Right atrium auricular region (tissue), 2 donors: Measurements from ENCODE around the gene DENND1B. TPM values are rescaled to one million over a fixed set of nuclear protein-coding genes. Genes with fewer than 3 reads are reported as not detected.

Experiments used
- DNase-seq: peaks from one replicate; pipeline ENCODE4 v3.0.0-alpha.2; 2019; ENCODE audit warnings: low spot score
- H3K27ac ChIP-seq, 2 donors: fragments of 200-600 bp; sonication (generic); 1 replicate in 1 of 2; 2 replicates in 1 of 2; pipeline ENCODE4 v1.5.1; 2016 to 2019
- H3K27me3 ChIP-seq, 2 donors: fragments of 200-600 bp; sonication (generic); one replicate each; pipeline versions ENCODE4 v1.5.1 to v1.6.0; 2017 to 2019
- H3K36me3 ChIP-seq: fragments of 200-600 bp; sonication (generic); one replicate; pipeline ENCODE4 v1.5.1; 2016
- H3K4me1 ChIP-seq, 2 donors: fragments of 200-600 bp; sonication (generic); one replicate each; pipeline versions ENCODE4 v1.5.1 to v1.6.0; 2017 to 2019
- H3K4me3 ChIP-seq, 2 donors: fragments of 200-600 bp; sonication (generic); 1 replicate in 1 of 2; 2 replicates in 1 of 2; pipeline ENCODE4 v1.5.1; 2017 to 2019; ENCODE audit warnings: mild to moderate bottlenecking in 1 of 2, moderate library complexity in 1 of 2
- H3K9me3 ChIP-seq, 2 donors: fragments of 200-600 bp; sonication (generic); one replicate each; pipeline ENCODE4 v1.5.1; 2019
- CTCF ChIP-seq, 2 donors: fragments of 200-600 bp; sonication (generic); IDR thresholded peaks; one replicate each; pipeline ENCODE4 v1.5.1; 2019; ENCODE audit warnings: antibody characterized with exemption in 2 of 2
- total RNA-seq, 2 donors: library from RNA; depleted of rRNA; stranded (reverse); fragments of >200 nt; gene quantifications; one replicate each; pipeline ENCODE4 v1.1.0, GENCODE V29; 2016

Gene DENND1B
- total RNA-seq, 2 donors from 2014 or later = 11.8 to 16.0 TPM

- no peaks in the 10 kb centered on the region for H3K9me3 ChIP-seq
- peaks cover 0 to 5% of the 10 kb centered on the region in 2 donors for H3K4me1 ChIP-seq
- H3K36me3 ChIP-seq = no peaks in the 10 kb centered on the region
- no peak overlapping the region for H3K4me3 ChIP-seq
- H3K27me3 ChIP-seq = no peaks in the 10 kb centered on the region
- no peak for DNase-seq
- no peak for TF ChIP-seq CTCF (IDR thresholded peaks at IDR 0.05)
- no peak overlapping the region for H3K27ac ChIP-seq
Measured at GRCh38 chr1:197695961-197696360, 79.3 kb downstream of the DENND1B start.

GRCh38 chr1:197692965-197693364 is 82.3 kb downstream of the DENND1B start:
- no peak for DNase-seq
- no peak overlapping the region for H3K4me3 ChIP-seq
- H3K4me1 ChIP-seq = peaks cover 0 to 5% of the 10 kb centered on the region in 2 donors
- peak in 1 of 2 donors; percentile 42 for TF ChIP-seq CTCF (IDR thresholded peaks at IDR 0.05)
- H3K27me3 ChIP-seq = no peaks in the 10 kb centered on the region
- H3K9me3 ChIP-seq = peaks cover 0 to 9% of the 10 kb centered on the region in 2 donors
- H3K36me3 ChIP-seq = no peaks in the 10 kb centered on the region
- no peak overlapping the region for H3K27ac ChIP-seq

- Histone ChIP-seq H3K27me3 (no peaks in the 10 kb centered on the region), H3K4me3 (no peak overlapping the region), H3K9me3 (peaks cover 0 to 10% of the 10 kb centered on the region in 2 donors), H3K4me1 (peaks cover 0 to 7% of the 10 kb centered on the region in 2 donors), H3K27ac (no peak overlapping the region), H3K36me3 (no peaks in the 10 kb centered on the region)
- no peak for TF ChIP-seq CTCF (IDR thresholded peaks at IDR 0.05)
- DNase-seq = no peak
Measured at GRCh38 chr1:197691816-197692215, 83.5 kb downstream of the DENND1B start.

GRCh38 chr1:197690074-197690473 is 85.2 kb downstream of the DENND1B start:
- Histone ChIP-seq H3K27ac (no peak overlapping the region), H3K36me3 (no peaks in the 10 kb centered on the region), H3K4me3 (no peak overlapping the region), H3K9me3 (peaks cover 0 to 10% of the 10 kb centered on the region in 2 donors), H3K27me3 (no peaks in the 10 kb centered on the region), H3K4me1 (peaks cover 0 to 14% of the 10 kb centered on the region in 2 donors)
- TF ChIP-seq CTCF (IDR thresholded peaks at IDR 0.05) = no peak
- DNase-seq = no peak

- DNase-seq = no peak
- H3K27ac ChIP-seq = no peak overlapping the region
- H3K4me1 ChIP-seq = peaks cover 0 to 14% of the 10 kb centered on the region in 2 donors
- TF ChIP-seq CTCF (IDR thresholded peaks at IDR 0.05) = no peak
- H3K27me3 ChIP-seq = no peaks in the 10 kb centered on the region
- peaks cover 0 to 10% of the 10 kb centered on the region in 2 donors for H3K9me3 ChIP-seq
- no peaks in the 10 kb centered on the region for H3K36me3 ChIP-seq
- H3K4me3 ChIP-seq = no peak overlapping the region
Measured at GRCh38 chr1:197688233-197688632, 87.0 kb downstream of the DENND1B start.

GRCh38 chr1:197686702-197687355 is 88.5 kb downstream of the DENND1B start:
- Histone ChIP-seq H3K36me3 (no peaks in the 10 kb centered on the region), H3K4me3 (no peak overlapping the region), H3K4me1 (peaks cover 0 to 14% of the 10 kb centered on the region in 2 donors), H3K27me3 (no peaks in the 10 kb centered on the region), H3K9me3 (peaks cover 0 to 10% of the 10 kb centered on the region in 2 donors), H3K27ac (no peak overlapping the region)
- no peak for TF ChIP-seq CTCF (IDR thresholded peaks at IDR 0.05)
- DNase-seq = no peak
